ENCODE measurements around the gene ST3GAL6. TPM values are rescaled to one million over a fixed set of nuclear protein-coding genes. Genes with fewer than 3 reads are reported as not detected.

ST3GAL6 gene
- total and polyA plus RNA-seq, 2 of the 8 experiments (the other 6 are each of a cell fraction or from before 2014, with no cell fraction given): 3.3 to 6.1 TPM

GRCh38 chr3:98807011-98807410 is 43.9 kb downstream of the ST3GAL6 start:
- no peak overlapping the region for H2BK12ac ChIP-seq (ENCODE audit: low read depth, low read length)
- peaks cover 6 to 55% (median 29%) of the 10 kb centered on the region in 4 experiments; a peak in 7 of 8 replicates for H3K36me3 ChIP-seq (ENCODE audit: control insufficient read depth in 2 of 4, insufficient read depth in 4 of 4, low read length in 3 of 4)
- peaks cover 0 to 2% of the 10 kb centered on the region in 2 experiments for H4K20me1 ChIP-seq (replicated peaks in 1 of 2; ENCODE audit: control insufficient read depth in 1 of 2, insufficient read depth in 2 of 2, low read length in 2 of 2)
- H3K23ac ChIP-seq (ENCODE audit: insufficient read length): no peak overlapping the region
- no peak overlapping the region for H2BK20ac ChIP-seq (ENCODE audit: low read length)
- H2BK15ac ChIP-seq (ENCODE audit: low read length): no peak overlapping the region
- 93% methylated on average over 4 of the region's 4 CpGs; no CpG with 5 or more reads in 1 of the 2 experiments for WGBS, 2 experiments (ENCODE audit: extremely low coverage in 1 of 2, insufficient coverage in 1 of 2, insufficient read length in 1 of 2, insufficient replicate concordance in 2 of 2, low coverage in 1 of 2, low lambda C conversion rate in 2 of 2, missing lambda C conversion rate in 1 of 2)
- no peak overlapping the region for H2BK5ac ChIP-seq (ENCODE audit: low read depth, low read length)
- no peak overlapping the region for H3K4me3 ChIP-seq (ENCODE audit: extremely low read depth in 1 of 4, insufficient read depth in 2 of 4, low read depth in 3 of 4, low read length in 4 of 4)
- POLR2A ChIA-PET (ENCODE audit: partially characterized antibody): no interaction called here
- no peaks in the 10 kb centered on the region for H3K27me3 ChIP-seq (replicated peaks in 1 of 4; ENCODE audit: control insufficient read depth in 3 of 4, extremely low read depth in 1 of 4, insufficient read depth in 3 of 4, low read length in 3 of 4)
- no peaks in the 10 kb centered on the region for H3K4me1 ChIP-seq (replicated peaks in 1 of 4; ENCODE audit: control insufficient read depth in 3 of 4, insufficient read depth in 4 of 4, low read length in 3 of 4)
- FAIRE-seq: no peak
- no peak for TF ChIP-seq RNF2 (IDR thresholded peaks at IDR 0.05; ENCODE audit: borderline replicate concordance, low read depth, low read length, missing control alignments, poor library complexity, severe bottlenecking)
- TF ChIP-seq EZH2 (IDR thresholded peaks at IDR 0.05; ENCODE audit: low read depth, low read length, severe bottlenecking): no peak
- TF ChIP-seq SIN3A (conservative IDR thresholded peaks at IDR 0.05 in 1 of 2, IDR thresholded peaks at IDR 0.05 in 1 of 2; ENCODE audit: low read depth in 1 of 2, low read length in 2 of 2): no peak
- TF ChIP-seq CHD1 (IDR thresholded peaks at IDR 0.05; ENCODE audit: low read depth, low read length): no peak
- TF ChIP-seq CBX8 (IDR thresholded peaks at IDR 0.05; ENCODE audit: borderline replicate concordance, low read depth, low read length): no peak
- no peak for TF ChIP-seq SIRT6 (IDR thresholded peaks at IDR 0.05; ENCODE audit: low read length)
- no peak for TF ChIP-seq SUZ12 (IDR thresholded peaks at IDR 0.05; ENCODE audit: low read length)
- TF ChIP-seq POU5F1 (IDR thresholded peaks at IDR 0.05; ENCODE audit: low read depth, low read length): no peak
- no peak for TF ChIP-seq TAF1 (IDR thresholded peaks at IDR 0.05; ENCODE audit: low read depth, low read length)
- no peak for TF ChIP-seq FOSL1 (IDR thresholded peaks at IDR 0.05; ENCODE audit: insufficient read depth, low read depth, low read length)
- TF ChIP-seq KDM5A (IDR thresholded peaks at IDR 0.05; ENCODE audit: low read length): no peak
- no peak for TF ChIP-seq RBBP5 (IDR thresholded peaks at IDR 0.05; ENCODE audit: borderline replicate concordance, low read depth, low read length)
- no peaks in the 10 kb centered on the region for H3K23me2 ChIP-seq (ENCODE audit: low read depth, low read length)
- no peak overlapping the region for H3K4me2 ChIP-seq (ENCODE audit: insufficient read depth in 1 of 2, low read depth in 2 of 2, low read length in 2 of 2)
- H3K27ac ChIP-seq (ENCODE audit: low read depth, low read length): no peak overlapping the region
- H3K9ac ChIP-seq (replicated peaks in 1 of 4; ENCODE audit: extremely low read depth in 1 of 4, low read depth in 3 of 4, low read length in 3 of 4): no peak overlapping the region
- H4K5ac ChIP-seq (ENCODE audit: insufficient read length, low read depth, low read length): no peak overlapping the region
- no peak overlapping the region for H2AK5ac ChIP-seq (ENCODE audit: low read depth, low read length)
- H4K91ac ChIP-seq (replicated peaks; ENCODE audit: insufficient read length, low read length): no peak overlapping the region
- no peak overlapping the region for H3K18ac ChIP-seq (ENCODE audit: extremely low read depth, low read length)
- H4K8ac ChIP-seq (ENCODE audit: extremely low read depth, insufficient read depth, low read length): no peak overlapping the region
- DNase-seq (ENCODE audit: low read depth in 1 of 2, low spot score in 2 of 2): no peak
- no peak overlapping the region for H3K14ac ChIP-seq (ENCODE audit: insufficient read length)
- H3K4ac ChIP-seq (replicated peaks; ENCODE audit: insufficient read length, low read depth, low read length): no peak overlapping the region
- CTCF ChIA-PET (ENCODE audit: partially characterized antibody): interaction anchor here (0.9 to 1.9 kb wide), 3 partner anchors 194 to 210 kb away, joined by 3 to 6 read pairs (median 6); no protein-coding TSS in a partner anchor
- no peak overlapping the region for H2AFZ ChIP-seq (ENCODE audit: low read length)
- H2BK120ac ChIP-seq (replicated peaks; ENCODE audit: low read depth, low read length): no peak overlapping the region
- no peaks in the 10 kb centered on the region for H3K79me1 ChIP-seq (ENCODE audit: low read depth, low read length)
- H3K9me3 ChIP-seq (ENCODE audit: insufficient read depth in 2 of 2, low read depth in 1 of 2, low read length in 1 of 2): no peaks in the 10 kb centered on the region
- no peak overlapping the region for H3K56ac ChIP-seq (replicated peaks; ENCODE audit: insufficient read length, low read depth, low read length)
- no peaks in the 10 kb centered on the region for H3K79me2 ChIP-seq (ENCODE audit: control insufficient read depth in 1 of 2, insufficient read depth in 2 of 2, low read length in 2 of 2)
